Activated naive CD8-positive, alpha-beta T cell treated with anti-CD3 and anti-CD28 coated beads, Interleukin-2, amount 50 U/mL, for 16 hours (primary cell): ENCODE results near the gene CD101.

ENCODE experiments used
- DNase-seq: peaks from one replicate; pipeline ENCODE4 v3.0.0-alpha.2; 2020; ENCODE audit warnings: low read depth, low spot score

The CD101 gene

GRCh38 chr1:117015724-117016123 is 14.2 kb downstream of the CD101 start:
- no peak for DNase-seq

GRCh38 chr1:117017062-117017461 is 15.5 kb downstream of the CD101 start:
- DNase-seq = no peak

GRCh38 chr1:117017648-117018047 is 16.1 kb downstream of the CD101 start:
- DNase-seq = no peak

- DNase-seq = no peak
Observed at GRCh38 chr1:117020526-117021156, 19.1 kb downstream of the CD101 start.

GRCh38 chr1:117022114-117022513 is 20.6 kb downstream of the CD101 start:
- DNase-seq = no peak

GRCh38 chr1:117025568-117025967 is 24.0 kb downstream of the CD101 start:
- no peak for DNase-seq

GRCh38 chr1:117026361-117026760 is 24.8 kb downstream of the CD101 start:
- DNase-seq = no peak

GRCh38 chr1:117029685-117030084 is 28.1 kb downstream of the CD101 start:
- DNase-seq = no peak

- no peak for DNase-seq
Observed at GRCh38 chr1:117030271-117030877, 28.8 kb downstream of the CD101 start.

GRCh38 chr1:117032266-117032665 is 30.7 kb downstream of the CD101 start:
- DNase-seq = no peak

GRCh38 chr1:117032681-117033539 is 31.4 kb downstream of the CD101 start:
- DNase-seq = no peak

GRCh38 chr1:117033772-117034171 is 32.2 kb downstream of the CD101 start:
- DNase-seq = no peak

GRCh38 chr1:117034791-117035290 is 33.3 kb downstream of the CD101 start:
- no peak for DNase-seq

- DNase-seq = no peak
Observed at GRCh38 chr1:117036018-117036461, 34.5 kb downstream of the CD101 start.

- DNase-seq = no peak
Observed at GRCh38 chr1:117037802-117038201, 36.2 kb downstream of the CD101 start.

- no peak for DNase-seq
Observed at GRCh38 chr1:117038236-117038635, 36.7 kb downstream of the CD101 start.

- no peak for DNase-seq
Observed at GRCh38 chr1:117044217-117044616, 42.7 kb downstream of the CD101 start.

- DNase-seq = no peak
Observed at GRCh38 chr1:117045644-117046043, 44.1 kb downstream of the CD101 start.

- no peak for DNase-seq
Observed at GRCh38 chr1:117046781-117047180, 45.2 kb downstream of the CD101 start.

- no peak for DNase-seq
Observed at GRCh38 chr1:117047271-117047670, 45.7 kb downstream of the CD101 start.

- no peak for DNase-seq
Observed at GRCh38 chr1:117049857-117050256, 48.3 kb downstream of the CD101 start.
